T1000 (cell line): ENCODE measurements around the gene TCF19.

Source experiments
- DNase-seq: peaks from one replicate; lab custom pipeline; 2025; ENCODE audit warnings: mixed read lengths; lab: John Stamatoyannopoulos, UW

TCF19 gene, protein sequence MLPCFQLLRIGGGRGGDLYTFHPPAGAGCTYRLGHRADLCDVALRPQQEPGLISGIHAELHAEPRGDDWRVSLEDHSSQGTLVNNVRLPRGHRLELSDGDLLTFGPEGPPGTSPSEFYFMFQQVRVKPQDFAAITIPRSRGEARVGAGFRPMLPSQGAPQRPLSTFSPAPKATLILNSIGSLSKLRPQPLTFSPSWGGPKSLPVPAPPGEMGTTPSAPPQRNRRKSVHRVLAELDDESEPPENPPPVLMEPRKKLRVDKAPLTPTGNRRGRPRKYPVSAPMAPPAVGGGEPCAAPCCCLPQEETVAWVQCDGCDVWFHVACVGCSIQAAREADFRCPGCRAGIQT

DNA sequence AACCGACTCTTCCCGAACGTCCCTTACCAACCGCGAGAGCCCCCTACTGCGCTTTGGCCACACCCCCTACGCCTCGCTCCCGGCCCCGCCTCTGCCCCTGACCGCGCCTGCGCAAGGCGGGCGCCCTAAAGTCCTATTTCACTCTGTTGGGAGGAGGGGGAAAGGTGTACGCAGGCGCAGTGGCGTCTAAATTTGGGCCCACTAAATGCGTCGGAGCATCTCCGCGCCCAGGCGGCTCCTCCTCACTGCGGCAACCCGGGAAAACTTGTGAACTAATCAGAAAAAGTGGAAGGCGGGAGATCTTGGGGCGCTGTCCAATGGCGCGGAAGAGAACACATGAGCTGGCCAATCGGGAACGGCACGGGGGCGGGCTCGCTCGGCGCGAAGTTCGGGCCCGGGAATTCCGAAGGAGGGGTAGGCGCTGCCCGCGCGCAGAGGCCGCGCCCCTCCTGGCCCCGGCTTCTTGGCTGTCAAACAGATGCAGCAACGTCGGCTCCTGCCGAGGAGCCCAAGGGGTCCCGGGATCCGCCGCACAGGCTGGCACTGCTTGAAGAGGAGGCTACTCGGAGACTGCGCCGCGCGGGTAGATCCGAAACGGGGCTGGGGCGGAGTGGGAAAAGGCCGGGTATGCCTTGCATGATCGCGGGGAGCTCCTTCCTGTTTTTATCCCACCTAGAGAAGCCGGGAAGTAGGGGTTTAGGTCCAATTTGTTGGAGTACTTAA lies at the start of gene TCF19:
TCF19 (plus strand) TSS at position 450 of the 723 bp plus-strand sequence. CDS start 881 bp downstream, outside the sequence.
- DNase-seq: peak; percentile 99

DNA sequence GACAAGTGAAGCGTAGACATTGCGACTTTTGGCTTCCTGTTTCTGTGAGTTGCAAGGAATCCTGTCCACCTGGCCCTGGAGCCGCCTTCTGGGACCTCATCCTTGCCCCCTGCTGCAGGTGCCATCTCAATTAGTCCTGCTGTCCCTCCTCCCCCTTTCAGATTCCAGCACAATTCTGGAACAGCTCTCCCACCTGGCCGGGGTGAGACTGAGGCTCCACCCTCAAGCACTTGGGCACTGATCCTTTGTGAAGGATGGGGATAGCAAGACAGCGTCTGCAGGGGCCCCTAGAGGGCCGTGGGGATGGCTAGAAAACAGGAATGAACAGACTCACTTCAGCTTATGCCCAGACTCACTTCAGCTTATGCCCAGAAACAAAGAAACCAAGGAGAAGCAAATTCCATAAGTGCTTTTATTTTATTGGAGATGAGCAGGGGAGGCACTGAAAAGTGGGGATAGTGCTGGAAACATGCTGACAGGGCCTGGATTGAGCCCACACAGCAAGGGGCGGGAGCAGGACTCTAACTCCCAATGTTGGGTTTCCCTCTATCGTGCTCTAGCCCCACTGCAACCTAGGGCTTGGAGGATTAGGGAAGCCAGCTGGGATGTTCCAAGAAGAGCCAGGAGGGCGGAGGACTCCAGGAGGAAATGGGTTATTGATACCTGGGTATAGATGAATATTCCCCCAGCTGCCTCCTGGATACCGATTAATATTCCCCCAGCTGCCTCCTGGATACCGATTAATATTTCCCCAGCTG lies 47.4 kb upstream of the TCF19 start:
- DNase-seq: no peak

DNA sequence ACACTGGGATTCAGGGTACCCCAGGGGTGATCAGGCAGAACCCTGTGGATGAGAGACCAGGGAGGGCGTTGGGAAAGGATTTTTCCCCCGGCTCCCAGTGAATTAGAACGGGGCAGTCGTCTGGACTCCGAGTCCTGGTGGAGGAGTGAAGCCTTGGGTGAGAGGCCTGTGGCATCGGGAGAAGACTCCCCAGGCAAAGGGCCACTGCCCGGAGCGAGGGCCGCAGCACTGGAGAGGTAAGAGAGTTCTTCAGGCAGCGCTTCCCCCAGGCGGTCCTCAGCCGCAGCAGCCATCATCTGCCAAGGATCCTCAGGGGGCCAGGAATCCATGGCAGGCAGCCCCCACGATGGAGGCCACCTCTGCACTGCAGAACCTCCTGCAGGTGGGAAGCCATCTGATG lies 46.7 kb upstream of the TCF19 start:
- no peak for DNase-seq

DNA sequence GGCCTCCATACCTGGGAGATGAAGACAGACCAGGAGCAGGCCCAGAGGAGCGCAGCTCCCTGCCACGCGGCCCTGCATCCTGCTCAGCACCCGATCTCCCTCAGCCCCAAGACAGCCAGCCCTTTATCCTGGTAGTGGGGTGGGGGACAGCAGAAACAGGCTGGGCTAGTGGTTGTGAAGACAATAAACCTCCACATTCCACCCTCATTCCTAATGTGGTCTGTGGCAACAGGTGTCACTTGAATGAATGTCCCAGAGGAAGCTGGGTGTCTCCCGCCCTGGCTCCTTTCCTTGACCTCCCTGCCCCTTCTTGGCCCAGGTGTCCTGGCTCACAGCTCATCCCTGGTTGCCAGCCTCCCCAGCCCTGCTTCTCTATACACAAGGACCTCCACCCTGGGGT lies 45.9 kb upstream of the TCF19 start, which contains the start of gene C6orf15:
C6orf15 (minus strand) TSS at position 98 of the 400 bp plus-strand sequence; CDS start at position 78, 20 bp downstream.
- no peak for DNase-seq

DNA sequence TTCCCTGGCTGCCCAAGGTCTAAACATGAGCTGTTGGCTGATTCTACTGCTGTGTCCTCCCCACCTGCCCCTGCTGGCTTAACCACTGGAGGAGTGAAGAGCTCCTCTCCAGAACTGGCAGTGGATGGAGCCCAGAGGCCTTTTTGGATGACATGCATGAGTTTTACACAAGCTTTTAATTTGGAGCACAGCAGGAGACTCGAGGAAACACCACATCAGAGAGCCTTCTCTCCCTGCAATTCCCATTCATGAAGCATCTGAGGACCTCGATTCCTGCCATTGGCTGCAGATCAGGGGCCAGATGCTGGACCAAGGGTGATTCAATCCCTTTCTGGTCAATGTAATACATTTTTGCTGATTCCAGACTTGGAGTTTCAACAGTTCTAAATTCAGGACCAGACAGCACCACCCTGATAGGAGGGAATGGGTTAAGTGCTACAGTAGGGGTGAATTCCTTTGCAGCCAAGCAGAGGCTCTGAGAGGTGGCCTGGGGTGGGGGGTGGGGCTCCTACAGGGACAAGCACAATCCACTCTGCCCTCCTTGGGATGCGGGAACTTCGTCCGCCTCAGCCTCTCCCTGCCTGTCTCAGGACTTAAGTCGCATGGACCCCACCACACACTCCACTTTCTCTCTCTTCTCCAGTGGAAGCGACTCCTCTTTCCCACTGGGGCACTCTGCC lies 44.4 kb upstream of the TCF19 start:
- no peak for DNase-seq

DNA sequence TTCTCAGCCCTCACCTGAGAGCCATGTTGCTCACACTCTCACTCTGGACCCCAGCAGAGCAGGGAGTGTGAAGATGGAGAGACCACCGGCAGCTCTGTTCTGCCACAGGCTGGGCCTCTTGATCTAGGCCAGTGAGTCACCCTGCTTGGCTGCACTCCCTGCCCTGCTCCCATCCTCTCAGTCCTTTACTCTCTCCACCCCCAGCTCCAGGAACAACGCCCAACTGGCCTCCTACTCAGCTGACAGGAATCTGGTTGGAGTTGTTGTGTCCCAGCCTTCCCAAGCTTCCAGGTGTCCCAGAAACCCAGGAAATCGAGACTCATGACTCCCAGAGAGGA lies 43.9 kb upstream of the TCF19 start, which contains the start of gene PSORS1C1:
PSORS1C1 (plus strand) TSS at position 260 of the 338 bp plus-strand sequence. CDS start 14,833 bp downstream, outside the sequence.
- DNase-seq: peak; percentile 72

DNA sequence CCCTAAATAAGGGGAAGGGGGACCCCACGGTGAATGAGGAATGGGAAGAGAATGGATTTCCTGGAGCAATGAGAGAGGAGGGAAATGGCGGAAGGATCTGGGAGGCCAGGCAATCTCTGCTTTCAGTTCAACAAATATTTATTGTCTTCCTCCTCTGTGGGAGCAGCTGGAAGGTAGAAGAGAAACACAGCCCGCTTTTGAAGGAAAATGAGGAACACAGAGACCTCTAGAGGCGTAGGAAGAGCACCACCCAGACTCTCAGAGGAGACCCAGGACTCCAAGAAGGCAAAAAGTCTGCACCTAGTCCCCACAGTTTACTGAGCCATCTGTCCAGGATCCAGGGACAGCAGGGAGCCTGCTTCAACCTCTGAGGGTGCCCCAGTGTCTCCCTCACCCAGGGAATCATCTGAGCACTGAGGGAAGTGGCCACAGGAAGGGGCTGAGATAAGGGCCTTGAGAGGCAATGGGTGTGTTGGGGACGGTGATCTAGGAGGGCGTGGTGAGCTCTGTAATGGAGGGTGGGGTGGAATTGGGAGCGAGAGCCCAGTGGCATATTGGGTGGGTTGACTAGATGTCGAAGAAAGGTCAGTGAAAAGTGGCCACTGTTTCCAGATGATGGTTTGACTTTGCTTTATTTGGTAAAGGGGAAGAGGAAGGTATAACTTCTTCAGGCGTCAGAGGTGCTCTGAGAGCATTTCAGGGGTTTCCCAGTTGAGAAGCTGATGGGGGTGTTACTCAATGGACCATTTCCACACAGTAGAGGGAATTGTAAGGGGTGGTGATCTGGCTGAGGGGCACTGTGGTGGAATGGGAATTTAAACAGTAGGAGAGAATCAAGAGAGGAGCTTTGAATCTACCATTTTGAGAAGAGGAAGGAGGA lies 43.2 kb upstream of the TCF19 start:
- no peak for DNase-seq

DNA sequence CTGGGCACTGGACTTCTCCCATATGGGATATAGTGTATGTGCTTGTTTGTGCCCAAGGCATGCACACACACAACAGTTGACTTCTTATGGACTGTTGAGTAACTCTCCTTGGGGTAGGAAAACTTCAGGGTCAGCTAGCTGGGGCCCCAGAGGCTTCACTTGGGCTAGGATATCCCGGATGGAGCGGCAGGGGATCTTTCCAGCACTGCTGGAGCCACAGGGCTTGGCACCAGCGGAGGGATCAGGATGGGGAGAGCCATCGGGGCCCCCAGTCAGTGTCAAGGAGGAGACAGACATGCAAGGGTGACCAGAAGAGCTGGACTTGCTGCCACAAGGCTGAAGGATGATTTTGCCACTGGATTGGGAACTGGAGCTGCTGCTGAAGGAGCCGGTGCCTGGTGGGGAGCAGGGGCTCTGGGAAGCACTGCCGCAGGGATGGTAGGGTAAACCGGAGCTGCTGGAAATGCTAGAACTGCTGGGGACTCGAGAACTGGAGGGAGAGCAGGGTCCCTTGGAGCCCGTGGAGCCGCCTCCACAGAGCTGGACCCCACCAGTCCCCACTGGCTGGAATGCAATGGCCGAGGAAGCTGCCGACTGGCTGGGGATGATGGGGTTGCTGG lies 42.3 kb upstream of the TCF19 start:
- DNase-seq: no peak

DNA sequence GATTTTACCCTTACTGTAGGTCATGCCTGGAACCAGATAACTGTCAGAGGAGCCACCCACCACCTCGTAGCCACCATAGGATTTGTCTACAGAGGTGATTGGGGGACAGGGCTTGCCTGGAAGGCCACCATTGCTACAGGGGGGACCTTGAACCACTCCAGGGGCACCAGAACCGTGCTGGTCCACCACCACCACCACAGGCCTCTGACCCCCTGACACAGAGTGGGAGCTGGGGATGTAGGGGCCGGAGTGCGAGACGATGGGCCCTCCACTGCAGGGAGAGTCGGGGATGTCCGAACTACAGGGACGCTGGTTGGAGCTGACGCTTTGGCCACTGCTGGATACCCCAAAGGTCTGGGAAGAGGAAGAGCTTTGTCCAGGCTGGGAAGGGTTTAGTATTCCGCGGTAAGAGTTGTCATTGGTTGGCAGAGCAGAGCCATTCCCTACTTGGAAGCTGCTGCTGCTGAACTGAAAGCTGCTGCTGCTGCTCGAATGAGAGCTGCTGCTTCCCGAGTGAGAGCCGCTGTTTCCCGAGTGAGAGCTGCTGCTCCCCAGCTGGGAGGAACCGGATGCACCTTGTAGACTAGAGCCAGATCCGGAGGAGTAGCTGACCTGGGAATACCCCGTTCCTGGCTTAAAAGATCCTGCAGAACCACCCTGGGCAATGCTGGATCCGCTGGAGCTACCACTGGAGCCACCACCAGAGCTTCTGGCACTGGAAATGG lies 41.6 kb upstream of the TCF19 start:
- DNase-seq: no peak

DNA sequence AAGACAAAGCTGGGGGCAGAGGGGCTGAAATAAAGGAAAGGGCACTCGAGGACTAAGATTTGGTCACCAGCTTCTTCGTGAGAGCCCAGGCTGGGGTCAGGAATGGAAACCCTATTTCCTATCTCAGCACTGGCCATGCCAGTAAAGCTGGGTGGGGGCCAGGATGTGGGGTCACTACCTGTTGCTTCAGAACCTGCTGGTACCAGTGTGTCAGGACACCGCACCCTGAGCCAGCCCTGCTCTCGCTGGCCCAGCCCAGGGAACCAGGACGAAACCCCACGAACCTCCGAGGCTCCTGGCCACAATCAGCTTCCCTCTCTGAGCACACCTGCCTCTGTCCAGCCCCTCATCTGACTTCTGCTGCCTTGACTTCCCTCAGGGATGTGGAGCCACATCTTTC lies 40.2 kb upstream of the TCF19 start:
- DNase-seq: no peak

DNA sequence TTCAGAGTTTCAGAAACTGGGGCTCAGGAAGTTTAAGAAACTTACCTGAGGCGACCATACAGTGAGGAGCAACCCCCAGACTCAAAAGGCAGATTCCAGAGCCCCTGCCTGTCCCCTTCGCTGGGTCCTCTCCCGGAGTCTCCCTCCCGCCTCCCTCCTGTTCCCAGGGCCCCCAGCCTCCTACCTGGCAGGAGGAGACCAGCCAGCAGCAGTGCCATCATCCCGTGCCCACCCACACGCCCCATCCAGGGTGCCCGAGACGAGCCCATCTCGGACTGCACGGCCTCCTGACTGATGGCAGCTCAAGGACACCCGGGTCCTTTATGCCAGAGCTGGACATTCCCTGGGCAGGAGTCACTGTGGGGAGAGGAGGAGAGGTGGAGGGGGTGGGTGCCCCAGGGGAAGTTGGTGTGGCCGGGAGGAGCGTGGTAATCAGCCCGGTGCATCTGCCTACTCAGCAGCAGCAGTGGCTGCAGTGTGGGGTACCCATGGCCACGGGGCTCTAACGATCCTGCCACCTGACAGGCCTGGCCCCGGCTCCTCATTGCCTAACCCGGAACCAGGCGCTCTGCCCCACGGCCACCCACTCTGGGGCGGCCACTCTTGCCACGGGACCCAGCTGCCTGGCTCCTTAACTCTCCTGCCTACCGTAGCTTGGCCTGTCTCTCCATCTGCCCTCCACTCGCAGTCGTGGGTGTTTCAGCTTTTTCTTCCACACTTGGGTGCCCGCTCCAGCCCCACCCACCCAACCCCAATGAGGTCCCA lies 38.1 kb upstream of the TCF19 start, which contains the start of gene CDSN:
CDSN (minus strand) TSS at position 296 of the 765 bp plus-strand sequence; CDS start at position 269, 27 bp downstream.
- no peak for DNase-seq

DNA sequence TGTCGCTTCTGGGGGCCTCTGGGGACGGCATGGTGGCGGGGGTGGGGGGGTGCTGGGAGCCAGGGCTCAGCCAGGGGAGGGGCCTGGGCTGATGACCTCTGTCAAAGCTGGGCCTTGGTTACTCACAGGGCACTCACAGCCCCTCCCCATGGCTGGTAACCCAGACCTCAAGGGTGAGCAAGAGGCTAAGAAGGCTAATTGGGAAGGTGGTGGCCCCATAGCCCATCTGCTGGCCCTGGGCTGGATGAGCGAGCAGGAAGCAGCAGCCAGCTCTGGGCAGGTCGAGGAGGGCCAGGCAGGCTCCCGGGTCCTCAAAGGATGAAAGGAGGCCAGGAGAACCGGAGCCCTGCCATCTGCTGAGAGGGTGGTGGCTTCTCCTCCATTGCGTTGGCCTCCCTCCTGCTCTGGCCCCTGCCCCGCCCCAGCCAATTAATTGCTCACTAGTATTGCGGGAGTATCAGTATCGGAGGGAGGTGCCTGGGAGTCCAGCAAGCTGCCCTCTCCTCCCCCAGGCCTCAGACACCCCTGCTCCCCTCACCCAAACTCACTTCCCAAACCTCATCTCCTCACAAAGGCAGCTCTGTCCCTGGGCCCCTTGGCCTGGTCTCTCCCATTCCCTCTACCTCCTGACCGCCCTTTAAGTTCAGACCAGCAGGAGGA lies 37.1 kb upstream of the TCF19 start:
- no peak for DNase-seq

DNA sequence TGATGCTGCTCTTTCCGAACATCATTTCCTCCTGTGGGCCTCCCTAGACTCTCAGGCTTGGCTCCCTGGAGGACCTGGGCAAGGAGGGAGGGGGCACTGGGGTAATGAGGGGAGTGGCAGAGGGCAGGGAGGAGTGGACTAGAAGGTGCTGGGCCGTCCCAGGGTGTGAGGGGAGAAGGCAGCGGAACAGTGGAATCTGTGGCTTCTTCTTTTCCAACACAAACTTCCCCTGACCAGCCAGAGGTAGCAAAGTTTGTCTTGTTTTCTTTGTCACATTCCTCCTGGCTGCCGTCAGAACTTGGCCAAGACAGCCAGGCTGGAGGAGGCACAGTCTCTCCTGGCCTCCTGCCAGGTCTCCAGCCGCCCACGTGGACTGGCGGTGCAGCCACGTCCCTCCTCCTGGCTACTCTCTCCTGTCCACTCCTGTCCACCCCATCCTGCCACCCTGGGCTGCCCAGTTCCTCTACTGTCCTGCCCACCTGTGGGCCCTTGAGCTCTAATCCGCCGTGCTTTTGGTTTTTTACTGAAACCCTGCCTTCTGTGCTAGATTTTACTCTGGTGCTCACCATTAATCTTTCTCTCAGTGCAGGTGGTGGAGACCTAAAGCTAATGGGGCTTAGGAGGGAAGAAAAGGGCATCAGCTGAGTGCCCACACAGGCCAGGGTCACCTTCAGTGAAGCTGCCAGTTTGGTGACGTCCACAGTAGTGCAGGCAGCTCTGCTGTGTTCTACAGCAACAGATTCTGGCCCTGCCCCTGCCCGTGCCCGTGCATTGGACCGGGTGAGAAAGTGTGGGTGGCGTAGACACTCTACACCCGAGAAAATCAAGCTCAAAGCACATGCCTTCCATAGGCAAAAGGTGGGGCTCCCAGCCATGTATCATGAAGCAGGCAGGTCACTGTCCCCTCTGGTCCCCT lies 35.3 kb upstream of the TCF19 start:
- DNase-seq: peak; percentile 47

DNA sequence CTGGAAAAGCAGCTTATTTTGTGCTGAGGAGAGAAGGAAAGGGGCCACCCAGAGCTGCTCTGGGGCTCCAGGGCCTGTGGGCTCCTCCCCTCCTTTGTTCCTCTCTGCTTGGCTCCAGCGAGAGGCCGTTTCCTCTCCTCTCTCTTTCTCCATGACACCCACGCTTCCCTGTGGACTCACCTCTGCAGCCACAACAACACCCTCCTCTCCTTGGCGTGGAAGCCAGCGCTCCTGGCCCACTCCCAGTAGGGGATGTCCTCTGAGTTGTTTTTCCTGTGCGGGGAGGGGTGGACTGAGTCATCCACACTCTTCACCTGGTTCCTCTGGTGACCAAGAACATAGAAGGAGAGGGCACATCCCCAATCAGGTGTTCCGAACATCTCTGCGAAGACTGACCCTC lies 33.2 kb upstream of the TCF19 start:
- no peak for DNase-seq

DNA sequence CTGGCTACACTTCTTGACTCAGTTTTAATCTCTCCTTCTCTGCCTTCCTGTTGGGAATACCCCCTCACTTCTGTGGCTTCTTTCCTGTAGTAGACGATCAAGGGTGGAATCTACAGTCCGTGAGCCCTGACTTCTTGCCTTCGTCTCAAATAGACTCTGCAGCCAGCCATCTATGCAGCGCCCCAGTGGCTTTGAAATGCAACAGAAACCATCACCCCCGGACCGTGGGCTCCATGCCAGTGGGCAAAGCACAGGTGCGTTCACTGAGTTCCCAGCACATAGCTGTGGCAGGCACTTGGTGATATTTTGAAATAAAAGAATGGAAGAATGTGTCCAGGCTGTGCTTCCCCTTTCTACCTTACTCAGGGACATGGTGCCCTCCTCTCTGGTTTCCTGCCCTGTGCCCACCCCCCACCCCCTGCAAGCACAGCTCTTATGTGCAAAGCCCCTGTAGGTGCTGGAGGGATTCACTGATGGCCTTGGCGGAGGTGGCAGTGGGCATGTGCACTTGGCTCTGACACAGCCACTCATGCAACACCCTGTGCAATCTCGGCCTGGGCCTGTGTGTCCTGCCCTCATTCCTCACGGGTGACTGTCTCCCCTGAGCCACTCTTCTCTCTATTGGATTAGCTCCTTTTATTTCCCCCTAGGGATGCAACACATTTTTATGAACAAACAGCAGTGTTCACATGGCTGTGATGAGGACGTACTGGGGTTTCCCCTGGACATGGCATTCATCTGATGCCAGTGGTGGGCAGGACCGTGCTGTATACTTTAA lies 32.6 kb upstream of the TCF19 start:
- peak; percentile 75 for DNase-seq

DNA sequence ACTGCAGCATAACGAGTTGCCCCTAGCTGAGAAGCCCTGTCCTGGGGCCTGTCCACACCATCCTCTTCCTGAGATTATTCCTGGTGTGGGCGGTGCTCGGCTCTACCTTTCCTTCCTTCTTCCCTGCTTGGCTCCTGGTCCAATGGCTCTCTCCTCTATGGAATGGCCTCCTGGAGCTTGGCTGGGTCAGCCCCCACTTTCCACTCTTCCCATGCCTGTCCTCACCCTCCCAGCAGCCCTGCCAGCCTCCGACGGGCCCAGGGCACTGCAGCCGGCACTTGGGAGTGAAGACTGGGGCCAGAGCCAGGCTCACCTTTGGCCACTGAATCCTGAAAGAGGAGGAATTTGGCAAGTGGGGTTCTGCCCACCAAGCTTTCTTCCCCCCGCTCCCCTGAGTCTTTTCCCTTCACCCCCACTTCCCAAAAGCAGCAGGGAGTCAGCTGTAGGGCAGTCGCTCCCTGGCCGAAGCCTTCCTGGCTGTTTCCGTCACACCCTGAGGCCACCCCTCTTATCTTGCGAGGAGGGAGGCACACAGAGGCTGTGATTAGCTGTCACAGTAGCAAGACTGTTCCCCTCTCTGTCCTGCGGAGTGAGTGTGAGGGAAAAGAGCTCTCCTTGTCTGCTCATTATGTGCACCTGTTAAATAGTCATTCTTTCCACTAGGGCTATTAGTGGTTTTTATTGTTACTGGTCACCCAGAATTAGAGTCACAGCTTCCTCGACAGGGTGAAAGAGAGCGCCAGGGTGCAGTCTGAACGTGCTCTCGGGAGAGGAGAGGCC lies 31.8 kb upstream of the TCF19 start:
- no peak for DNase-seq
